Ishikawa (cell line): ENCODE data around the gene LSM2.

Experiments
- CREB1 ChIP-seq: IDR thresholded peaks from 2 replicates; pipeline ENCODE4 v1.6.1; 2012; ENCODE audit warnings: low read depth
- EP300 ChIP-seq: IDR thresholded peaks from 2 replicates; pipeline ENCODE4 v1.6.1; 2012; ENCODE audit warnings: borderline replicate concordance
- FOXM1 ChIP-seq: IDR thresholded peaks from 2 replicates; pipeline ENCODE4 v1.6.1; 2012; ENCODE audit warnings: low read depth, borderline replicate concordance
- MAX ChIP-seq: IDR thresholded peaks from 2 replicates; pipeline ENCODE4 v1.6.1; 2012
- NFIC ChIP-seq: IDR thresholded peaks from 2 replicates; pipeline ENCODE4 v1.6.1; 2012
- REST ChIP-seq: IDR thresholded peaks from 2 replicates; pipeline ENCODE4 v1.6.1; 2012; ENCODE audit warnings: low read depth, mild to moderate bottlenecking
- TCF12 ChIP-seq: IDR thresholded peaks from 2 replicates; pipeline ENCODE4 v1.6.1; 2012; ENCODE audit warnings: low read depth
- TEAD4 ChIP-seq: IDR thresholded peaks from 2 replicates; pipeline ENCODE4 v1.6.1; 2012
- USF1 ChIP-seq: IDR thresholded peaks from 2 replicates; pipeline ENCODE4 v1.6.1; 2012
- ZBTB7A ChIP-seq: IDR thresholded peaks from 2 replicates; pipeline ENCODE4 v1.6.1; 2012; ENCODE audit warnings: low read depth

Gene LSM2

GRCh38 chr6:31749301-31750036 is 57.3 kb downstream of the LSM2 start:
- TF ChIP-seq REST = no peak
- no peak for TF ChIP-seq USF1
- no peak for TF ChIP-seq EP300
- no peak for TF ChIP-seq TCF12
- no peak for TF ChIP-seq NFIC
- TF ChIP-seq ZBTB7A = no peak
- TF ChIP-seq FOXM1 = no peak
- TF ChIP-seq MAX = no peak
- no peak for TF ChIP-seq TEAD4
- TF ChIP-seq CREB1 = no peak
